MCF 10A (cell line): ENCODE results near the gene MX2. TPM values are rescaled to one million over a fixed set of nuclear protein-coding genes. Genes with fewer than 3 reads are reported as not detected.

Experiments
- BruUV-seq: library from RNA; stranded (reverse); fragments of 400-500 nt; replicated peaks from 2 replicates; lab custom pipeline; 2021; lab: Mats Ljungman, UMichigan
- CTCF ChIA-PET: fragments of 300-600 bp; sonication (Branson Sonifier 250); formaldehyde crosslinking; extraction: SDS; loops from one replicate; lab custom pipeline; 2021; ENCODE audit warnings: antibody characterized with exemption, inconsistent platforms; lab: Yijun Ruan, JAX
- POLR2A ChIA-PET: fragments of 300-600, 350-650 bp; sonication (Branson Sonifier 250); formaldehyde crosslinking; extraction: SDS; loops from one replicate; lab custom pipeline; 2020; ENCODE audit warnings: antibody characterized with exemption, inconsistent platforms; lab: Yijun Ruan, JAX
- DNase-seq: peaks from one replicate; pipeline ENCODE4 v3.0.0-alpha.2; 2018; ENCODE audit not compliant: unreplicated experiment
- H3K27ac Mint-ChIP-seq: one replicate; pipeline ENCODE4 v1.8.0; 2022; ENCODE audit warnings: mild to moderate bottlenecking, low read depth, mixed read lengths; ENCODE audit not compliant: unreplicated experiment
- H3K27me3 Mint-ChIP-seq: one replicate; pipeline ENCODE4 v1.8.0; 2022; ENCODE audit warnings: mixed read lengths; ENCODE audit not compliant: insufficient read depth, unreplicated experiment
- H3K36me3 Mint-ChIP-seq: one replicate; pipeline ENCODE4 v1.8.0; 2022; ENCODE audit warnings: mild to moderate bottlenecking, moderate library complexity, mixed read lengths; ENCODE audit not compliant: insufficient read depth, unreplicated experiment
- H3K4me1 Mint-ChIP-seq: one replicate; pipeline ENCODE4 v1.8.0; 2022; ENCODE audit warnings: mixed read lengths; ENCODE audit not compliant: insufficient read depth, unreplicated experiment
- H3K4me3 Mint-ChIP-seq: one replicate; pipeline ENCODE4 v1.8.0; 2022; ENCODE audit warnings: mild to moderate bottlenecking, moderate library complexity, mixed read lengths; ENCODE audit not compliant: unreplicated experiment
- H3K9me3 Mint-ChIP-seq: one replicate; pipeline ENCODE4 v1.8.0; 2022; ENCODE audit warnings: mixed read lengths; ENCODE audit not compliant: unreplicated experiment
- CTCF ChIP-seq: fragments of 200-600 bp; IDR thresholded peaks from one replicate; pipeline ENCODE4 v1.8.0; 2022; ENCODE audit warnings: antibody characterized with exemption, mild to moderate bottlenecking; ENCODE audit not compliant: unreplicated experiment
- intact Hi-C: fragments of 100-400 bp; cut with micrococcal nuclease; formaldehyde crosslinking; loops from 2 replicates; pipeline ENCODE4 v1.14.1; 2022
- total RNA-seq: library from RNA; stranded (reverse); gene quantifications from 2 replicates; pipeline ENCODE4 v1.2.3, GENCODE V29; 2022

The MX2 gene
- total RNA-seq, 1 experiment from 2014 or later, result not detected

- no peak for DNase-seq
- H3K9me3 Mint-ChIP-seq, result no peaks in the 10 kb centered on the region
- no peaks in the 10 kb centered on the region for H3K36me3 Mint-ChIP-seq
- POLR2A ChIA-PET, result no interaction called here
- intact Hi-C loops, result no loop called here
- no peak overlapping the region for H3K4me3 Mint-ChIP-seq
- CTCF ChIA-PET, result no interaction called here
- H3K4me1 Mint-ChIP-seq, result no peaks in the 10 kb centered on the region
- no peaks in the 10 kb centered on the region for H3K27me3 Mint-ChIP-seq
- H3K27ac Mint-ChIP-seq, result no peak overlapping the region
- no TSS peak for BruUV-seq
- TF ChIP-seq CTCF, result no peak
Observed at GRCh38 chr21:41447356-41447755, 85.5 kb downstream of the MX2 start.

- intact Hi-C loops, result no loop called here
- no peak for TF ChIP-seq CTCF
- BruUV-seq, result no TSS peak
- POLR2A ChIA-PET, result no interaction called here
- Mint-ChIP-seq H3K4me1 (no peaks in the 10 kb centered on the region), H3K27ac (no peak overlapping the region), H3K4me3 (no peak overlapping the region), H3K36me3 (no peaks in the 10 kb centered on the region), H3K9me3 (no peaks in the 10 kb centered on the region), H3K27me3 (no peaks in the 10 kb centered on the region)
- CTCF ChIA-PET, result interaction anchor here (0.6 to 3.5 kb wide), 4 partner anchors 10 to 1487 kb away, joined by 3 to 11 read pairs (median 6); no protein-coding TSS in a partner anchor
- no peak for DNase-seq
Observed at GRCh38 chr21:41449613-41450012, 87.8 kb downstream of the MX2 start.

GRCh38 chr21:41451753-41452676 is 90.2 kb downstream of the MX2 start:
- Mint-ChIP-seq H3K4me3 (no peak overlapping the region), H3K27ac (no peak overlapping the region), H3K36me3 (no peaks in the 10 kb centered on the region), H3K27me3 (no peaks in the 10 kb centered on the region), H3K4me1 (no peaks in the 10 kb centered on the region), H3K9me3 (no peaks in the 10 kb centered on the region)
- no TSS peak for BruUV-seq
- no peak for TF ChIP-seq CTCF
- ChIA-PET CTCF (interaction anchor here (0.6 to 3.5 kb wide), 3 partner anchors 12 to 186 kb away, joined by 3 to 11 read pairs (median 4); no protein-coding TSS in a partner anchor), POLR2A (no interaction called here)
- peak; percentile 16 for DNase-seq
- intact Hi-C loops, result no loop called here

GRCh38 chr21:41453198-41453597 is 91.4 kb downstream of the MX2 start:
- CTCF ChIA-PET, result interaction anchor here (0.6 to 1.5 kb wide), 2 partner anchors 14 to 891 kb away, joined by 3 to 4 read pairs; no protein-coding TSS in a partner anchor
- BruUV-seq, result no TSS peak
- Mint-ChIP-seq H3K4me1 (no peaks in the 10 kb centered on the region), H3K27me3 (no peaks in the 10 kb centered on the region), H3K27ac (no peak overlapping the region), H3K4me3 (no peak overlapping the region), H3K36me3 (no peaks in the 10 kb centered on the region), H3K9me3 (no peaks in the 10 kb centered on the region)
- DNase-seq, result no peak
- intact Hi-C loops, result no loop called here
- no peak for TF ChIP-seq CTCF
- POLR2A ChIA-PET, result no interaction called here
